BLaER1 (cell line): ENCODE results near the gene SLC12A9.

Experiments used
- H3K27ac ChIP-seq: shearing (Covaris generic); formaldehyde crosslinking; 2 replicates; pipeline ENCODE4 v1.8.1; 2022
- H3K27me3 ChIP-seq: shearing (Covaris generic); formaldehyde crosslinking; 2 replicates; pipeline ENCODE4 v1.8.1; 2022
- H3K36me3 ChIP-seq: shearing (Covaris generic); formaldehyde crosslinking; 2 replicates; pipeline ENCODE4 v1.8.1; 2022
- H3K4me1 ChIP-seq: shearing (Covaris generic); formaldehyde crosslinking; 2 replicates; pipeline ENCODE4 v1.8.1; 2022
- H3K4me2 ChIP-seq: shearing (Covaris generic); formaldehyde crosslinking; 2 replicates; pipeline ENCODE4 v1.8.1; 2022
- H3K4me3 ChIP-seq: shearing (Covaris generic); formaldehyde crosslinking; 2 replicates; pipeline ENCODE4 v1.8.1; 2022
- H3K9ac ChIP-seq: shearing (Covaris generic); formaldehyde crosslinking; 2 replicates; pipeline ENCODE4 v1.8.1; 2022
- H3K9me3 ChIP-seq: shearing (Covaris generic); formaldehyde crosslinking; 2 replicates; pipeline ENCODE4 v1.8.1; 2022
- H4K20me1 ChIP-seq: shearing (Covaris generic); formaldehyde crosslinking; 2 replicates; pipeline ENCODE4 v1.8.1; 2022
- Cebpa-rat ChIP-seq: shearing (Covaris generic); IDR thresholded peaks from 2 replicates; pipeline ENCODE4 v1.8.1; 2022

SLC12A9 gene

GRCh38 chr7:100817097-100817496 is 35.4 kb upstream of the SLC12A9 start:
- Histone ChIP-seq H3K9me3 (no peaks in the 10 kb centered on the region), H3K4me1 (peaks cover 29% of the 10 kb centered on the region), H3K27ac (no peak overlapping the region), H3K9ac (no peak overlapping the region), H3K4me3 (no peak overlapping the region), H3K4me2 (no peak overlapping the region), H3K27me3 (no peaks in the 10 kb centered on the region), H3K36me3 (peaks cover 100% of the 10 kb centered on the region), H4K20me1 (no peaks in the 10 kb centered on the region)
- no peak for TF ChIP-seq Cebpa-rat

- no peak for TF ChIP-seq Cebpa-rat
- no peak overlapping the region for H3K9ac ChIP-seq
- H3K27ac ChIP-seq = no peak overlapping the region
- peaks cover 29% of the 10 kb centered on the region for H3K4me1 ChIP-seq
- H3K27me3 ChIP-seq = no peaks in the 10 kb centered on the region
- H3K36me3 ChIP-seq = peaks cover 100% of the 10 kb centered on the region
- H3K4me2 ChIP-seq = no peak overlapping the region
- no peaks in the 10 kb centered on the region for H3K9me3 ChIP-seq
- H3K4me3 ChIP-seq = no peak overlapping the region
- peaks cover 6% of the 10 kb centered on the region for H4K20me1 ChIP-seq
Observed at GRCh38 chr7:100818366-100818765, 34.1 kb upstream of the SLC12A9 start.

- peaks cover 25% of the 10 kb centered on the region for H3K4me1 ChIP-seq
- no peaks in the 10 kb centered on the region for H3K27me3 ChIP-seq
- H3K27ac ChIP-seq = no peak overlapping the region
- H3K4me2 ChIP-seq = no peak overlapping the region
- H3K9me3 ChIP-seq = no peaks in the 10 kb centered on the region
- no peak overlapping the region for H3K9ac ChIP-seq
- TF ChIP-seq Cebpa-rat = no peak
- peaks cover 100% of the 10 kb centered on the region for H3K36me3 ChIP-seq
- H3K4me3 ChIP-seq = no peak overlapping the region
- peaks cover 10% of the 10 kb centered on the region for H4K20me1 ChIP-seq
Observed at GRCh38 chr7:100818825-100819224, 33.7 kb upstream of the SLC12A9 start.

- Histone ChIP-seq H3K9me3 (no peaks in the 10 kb centered on the region), H3K27me3 (no peaks in the 10 kb centered on the region), H3K27ac (no peak overlapping the region), H3K4me2 (no peak overlapping the region), H3K4me1 (peaks cover 25% of the 10 kb centered on the region), H4K20me1 (peaks cover 18% of the 10 kb centered on the region), H3K36me3 (peaks cover 100% of the 10 kb centered on the region), H3K9ac (no peak overlapping the region), H3K4me3 (no peak overlapping the region)
- no peak for TF ChIP-seq Cebpa-rat
Observed at GRCh38 chr7:100819586-100819985, 32.9 kb upstream of the SLC12A9 start.

- H3K9me3 ChIP-seq = no peaks in the 10 kb centered on the region
- TF ChIP-seq Cebpa-rat = no peak
- peaks cover 38% of the 10 kb centered on the region for H4K20me1 ChIP-seq
- H3K27ac ChIP-seq = no peak overlapping the region
- peaks cover 25% of the 10 kb centered on the region for H3K4me1 ChIP-seq
- no peaks in the 10 kb centered on the region for H3K27me3 ChIP-seq
- H3K36me3 ChIP-seq = peaks cover 72% of the 10 kb centered on the region
- H3K9ac ChIP-seq = no peak overlapping the region
- H3K4me3 ChIP-seq = no peak overlapping the region
- no peak overlapping the region for H3K4me2 ChIP-seq
Observed at GRCh38 chr7:100822236-100823139, 30.0 kb upstream of the SLC12A9 start.

- Histone ChIP-seq H3K4me2 (no peak overlapping the region), H3K9ac (no peak overlapping the region), H3K4me3 (no peak overlapping the region), H3K27me3 (no peaks in the 10 kb centered on the region), H4K20me1 (peaks cover 38% of the 10 kb centered on the region), H3K4me1 (peaks cover 28% of the 10 kb centered on the region), H3K27ac (no peak overlapping the region), H3K9me3 (no peaks in the 10 kb centered on the region), H3K36me3 (peaks cover 66% of the 10 kb centered on the region)
- no peak for TF ChIP-seq Cebpa-rat
Observed at GRCh38 chr7:100823140-100823525, 29.4 kb upstream of the SLC12A9 start.

- peaks cover 38% of the 10 kb centered on the region for H4K20me1 ChIP-seq
- no peak overlapping the region for H3K4me2 ChIP-seq
- H3K27ac ChIP-seq = no peak overlapping the region
- H3K9ac ChIP-seq = no peak overlapping the region
- no peaks in the 10 kb centered on the region for H3K27me3 ChIP-seq
- H3K4me3 ChIP-seq = no peak overlapping the region
- TF ChIP-seq Cebpa-rat = no peak
- H3K9me3 ChIP-seq = no peaks in the 10 kb centered on the region
- peaks cover 32% of the 10 kb centered on the region for H3K4me1 ChIP-seq
- peaks cover 62% of the 10 kb centered on the region for H3K36me3 ChIP-seq
Observed at GRCh38 chr7:100823534-100823933, 29.0 kb upstream of the SLC12A9 start.

GRCh38 chr7:100824499-100825214 is 27.9 kb upstream of the SLC12A9 start:
- Histone ChIP-seq H3K27ac (0 out of 2 replicates have a peak overlapping the region, but pooled peaks have one; percentile 14), H3K4me2 (peak overlapping the region; percentile 88), H3K9me3 (no peaks in the 10 kb centered on the region), H3K27me3 (no peaks in the 10 kb centered on the region), H4K20me1 (peaks cover 38% of the 10 kb centered on the region), H3K4me1 (peaks cover 43% of the 10 kb centered on the region), H3K4me3 (peak overlapping the region; percentile 94), H3K36me3 (peaks cover 50% of the 10 kb centered on the region), H3K9ac (peak overlapping the region; percentile 95)
- no peak for TF ChIP-seq Cebpa-rat

GRCh38 chr7:100825215-100825671 is 27.3 kb upstream of the SLC12A9 start:
- Histone ChIP-seq H3K9me3 (no peaks in the 10 kb centered on the region), H3K36me3 (peaks cover 45% of the 10 kb centered on the region), H3K4me3 (peak overlapping the region; percentile 94), H3K4me2 (peak overlapping the region; percentile 88), H3K27ac (no peak overlapping the region), H3K27me3 (no peaks in the 10 kb centered on the region), H3K4me1 (peaks cover 49% of the 10 kb centered on the region), H3K9ac (peak overlapping the region; percentile 95), H4K20me1 (peaks cover 38% of the 10 kb centered on the region)
- TF ChIP-seq Cebpa-rat = no peak
